ENCODE measurements around the gene BICD1. TPM values are rescaled to one million over a fixed set of nuclear protein-coding genes. Genes with fewer than 3 reads are reported as not detected.

BICD1 gene
- total and polyA plus RNA-seq, 9 donors, result 19.4 to 75.5 (median 60.2) TPM

DNA sequence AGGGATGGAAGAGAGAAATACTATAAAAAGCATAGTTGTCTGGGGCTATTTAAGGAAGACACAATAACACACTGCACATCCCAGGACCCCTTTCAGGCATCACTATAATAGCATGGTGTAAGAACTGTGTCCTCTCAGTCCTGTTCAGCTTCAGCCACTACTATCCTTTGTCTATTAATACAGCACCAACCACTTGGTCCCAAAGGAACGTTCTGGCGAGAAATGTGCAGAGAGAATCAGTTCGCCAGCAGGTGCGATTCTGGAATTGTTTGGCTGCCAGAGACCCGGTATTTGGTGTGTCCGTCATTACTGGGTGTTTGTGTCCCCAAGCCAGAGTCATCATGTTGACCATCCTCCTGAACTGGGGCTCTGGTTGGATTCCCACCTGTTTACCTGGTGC is 52.7 kb downstream of the BICD1 start:
- peaks cover 4% of the 10 kb centered on the region for H3K4me1 ChIP-seq (ENCODE audit: insufficient read depth)
- no peaks in the 10 kb centered on the region for H3K36me3 ChIP-seq
- DNase-seq, result no peak
- no peak for TF ChIP-seq EP300 (IDR thresholded peaks at IDR 0.05)
- TF ChIP-seq, protein P1, sequence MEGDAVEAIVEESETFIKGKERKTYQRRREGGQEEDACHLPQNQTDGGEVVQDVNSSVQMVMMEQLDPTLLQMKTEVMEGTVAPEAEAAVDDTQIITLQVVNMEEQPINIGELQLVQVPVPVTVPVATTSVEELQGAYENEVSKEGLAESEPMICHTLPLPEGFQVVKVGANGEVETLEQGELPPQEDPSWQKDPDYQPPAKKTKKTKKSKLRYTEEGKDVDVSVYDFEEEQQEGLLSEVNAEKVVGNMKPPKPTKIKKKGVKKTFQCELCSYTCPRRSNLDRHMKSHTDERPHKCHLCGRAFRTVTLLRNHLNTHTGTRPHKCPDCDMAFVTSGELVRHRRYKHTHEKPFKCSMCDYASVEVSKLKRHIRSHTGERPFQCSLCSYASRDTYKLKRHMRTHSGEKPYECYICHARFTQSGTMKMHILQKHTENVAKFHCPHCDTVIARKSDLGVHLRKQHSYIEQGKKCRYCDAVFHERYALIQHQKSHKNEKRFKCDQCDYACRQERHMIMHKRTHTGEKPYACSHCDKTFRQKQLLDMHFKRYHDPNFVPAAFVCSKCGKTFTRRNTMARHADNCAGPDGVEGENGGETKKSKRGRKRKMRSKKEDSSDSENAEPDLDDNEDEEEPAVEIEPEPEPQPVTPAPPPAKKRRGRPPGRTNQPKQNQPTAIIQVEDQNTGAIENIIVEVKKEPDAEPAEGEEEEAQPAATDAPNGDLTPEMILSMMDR (IDR thresholded peaks at IDR 0.05), result no peak
- TF ChIP-seq POLR2A (IDR thresholded peaks at IDR 0.05), result no peak
- H3K27me3 ChIP-seq, result no peaks in the 10 kb centered on the region
- H3K27ac ChIP-seq, result no peak overlapping the region
- intact Hi-C loops (cut with DNase I), result no loop called here
- no peak overlapping the region for H3K4me3 ChIP-seq
- WGBS, 3 donors, result 95 to 96% (median 96%) methylated on average over 6 of the region's 6 CpGs
- no peaks in the 10 kb centered on the region for H3K9me3 ChIP-seq

DNA sequence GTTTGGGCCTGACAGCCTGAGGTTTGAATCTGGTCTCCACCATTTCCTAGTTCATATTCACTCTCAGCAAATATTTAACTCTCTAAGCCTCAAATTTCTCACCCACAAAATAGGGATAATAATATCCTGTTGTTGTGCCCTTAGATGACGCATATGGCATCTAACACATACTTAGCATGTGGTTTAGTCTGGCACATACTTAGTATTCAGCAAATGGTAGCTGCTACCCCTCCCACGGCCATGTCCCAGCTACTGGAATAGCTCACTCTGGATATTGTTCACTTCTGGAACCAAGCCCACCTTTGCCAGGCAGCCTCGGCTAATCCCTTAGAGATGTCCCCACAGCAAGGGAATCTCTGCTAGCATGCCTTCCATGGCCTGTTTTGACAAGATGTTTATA is 53.3 kb downstream of the BICD1 start:
- no peak overlapping the region for H3K27ac ChIP-seq
- H3K4me3 ChIP-seq, result no peak overlapping the region
- H3K27me3 ChIP-seq, result no peaks in the 10 kb centered on the region
- no peak for DNase-seq
- 63 to 68% (median 68%) methylated on average over 3 of the region's 3 CpGs for WGBS, 3 donors
- TF ChIP-seq, protein P1 (IDR thresholded peaks at IDR 0.05), result no peak
- no peak for TF ChIP-seq POLR2A (IDR thresholded peaks at IDR 0.05)
- TF ChIP-seq EP300 (IDR thresholded peaks at IDR 0.05), result no peak
- H3K36me3 ChIP-seq, result no peaks in the 10 kb centered on the region
- intact Hi-C loops (cut with DNase I), result no loop called here
- no peaks in the 10 kb centered on the region for H3K9me3 ChIP-seq
- H3K4me1 ChIP-seq (ENCODE audit: insufficient read depth), result peaks cover 4% of the 10 kb centered on the region

DNA sequence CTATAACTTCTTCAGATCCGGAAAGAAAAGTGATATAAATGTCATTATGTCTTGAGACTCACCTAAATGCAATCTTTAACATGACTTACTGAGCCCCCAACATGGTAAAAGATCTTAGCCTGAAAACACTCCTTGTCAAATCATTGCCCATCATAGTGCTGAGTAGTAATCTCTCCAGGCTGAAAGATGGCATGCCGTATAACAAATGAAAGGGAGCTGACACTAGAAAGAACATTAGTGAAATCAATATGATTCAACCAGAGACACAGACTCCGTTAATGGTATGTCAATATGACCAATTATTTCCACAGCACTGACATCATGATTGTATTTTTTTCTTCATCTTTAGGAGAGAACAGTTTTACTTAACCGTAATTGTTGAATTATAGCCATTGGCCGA is 54.4 kb downstream of the BICD1 start:
- TF ChIP-seq EP300 (IDR thresholded peaks at IDR 0.05) (no peak), POLR2A (IDR thresholded peaks at IDR 0.05) (no peak)
- TF ChIP-seq, protein P1 (IDR thresholded peaks at IDR 0.05), result no peak
- no peak overlapping the region for H3K4me3 ChIP-seq
- WGBS, 3 donors, result 92 to 95% (median 92%) methylated on average over 5 of the region's 5 CpGs
- no peaks in the 10 kb centered on the region for H3K36me3 ChIP-seq
- no peak for DNase-seq
- H3K27ac ChIP-seq, result no peak overlapping the region
- peaks cover 4% of the 10 kb centered on the region for H3K4me1 ChIP-seq (ENCODE audit: insufficient read depth)
- intact Hi-C loops (cut with DNase I), result no loop called here
- no peaks in the 10 kb centered on the region for H3K9me3 ChIP-seq
- H3K27me3 ChIP-seq, result no peaks in the 10 kb centered on the region

DNA sequence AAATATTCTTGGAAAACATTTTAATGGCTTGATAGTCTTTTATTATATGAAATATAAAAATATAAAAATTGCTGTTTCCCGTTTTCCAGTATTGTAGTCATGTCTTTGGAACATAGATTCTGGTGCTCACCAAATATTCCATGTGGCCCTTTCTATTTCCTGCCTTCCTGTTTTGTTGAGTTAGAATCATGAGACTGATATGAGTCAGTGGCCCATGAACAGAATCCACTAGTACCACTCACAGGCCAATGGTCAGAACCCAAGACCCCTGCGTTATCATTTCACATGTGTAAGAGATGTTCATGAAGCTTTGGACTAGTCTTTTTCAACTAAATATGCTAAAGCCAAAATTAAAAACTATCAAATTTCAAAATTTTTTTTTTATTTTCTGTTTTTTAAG is 56.9 kb downstream of the BICD1 start:
- TF ChIP-seq POLR2A (IDR thresholded peaks at IDR 0.05), result no peak
- TF ChIP-seq, protein P1 (IDR thresholded peaks at IDR 0.05), result no peak
- TF ChIP-seq EP300 (IDR thresholded peaks at IDR 0.05), result no peak
- H3K4me3 ChIP-seq, result no peak overlapping the region
- intact Hi-C loops (cut with DNase I), result no loop called here
- peaks cover 6% of the 10 kb centered on the region for H3K4me1 ChIP-seq (ENCODE audit: insufficient read depth)
- H3K27ac ChIP-seq, result no peak overlapping the region
- H3K27me3 ChIP-seq, result no peaks in the 10 kb centered on the region
- 92 to 98% (median 95%) methylated on average over 2 of the region's 2 CpGs for WGBS, 3 donors
- no peaks in the 10 kb centered on the region for H3K36me3 ChIP-seq
- no peak for DNase-seq
- H3K9me3 ChIP-seq, result no peaks in the 10 kb centered on the region

DNA sequence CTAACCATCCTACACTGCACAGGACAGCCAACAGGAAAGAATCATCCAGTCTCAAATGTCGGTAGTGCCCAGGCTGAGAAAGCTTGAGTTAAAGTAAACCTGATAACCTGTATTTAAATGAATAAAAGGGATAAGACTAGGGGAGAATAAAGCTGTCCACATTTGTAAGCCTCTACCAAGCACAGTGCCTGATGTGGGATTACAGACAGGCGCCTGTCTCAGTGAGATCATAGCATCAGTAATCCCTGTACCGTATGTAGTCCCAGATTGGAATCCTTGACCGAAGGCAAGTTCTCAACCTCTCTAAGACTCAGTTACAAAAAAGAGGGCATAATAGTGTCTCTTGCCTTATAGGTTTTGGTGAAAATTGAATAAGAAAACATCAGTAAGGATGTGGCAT is 59.9 kb downstream of the BICD1 start:
- DNase-seq, result no peak
- TF ChIP-seq EP300 (IDR thresholded peaks at IDR 0.05) (no peak), POLR2A (IDR thresholded peaks at IDR 0.05) (no peak)
- TF ChIP-seq, protein P1 (IDR thresholded peaks at IDR 0.05), result no peak

More for the DNA sequence above, 59.9 kb downstream of the BICD1 start:
- Histone ChIP-seq H3K9me3 (no peaks in the 10 kb centered on the region), H3K27ac (no peak overlapping the region), H3K4me3 (no peak overlapping the region), H3K36me3 (no peaks in the 10 kb centered on the region), H3K4me1 (ENCODE audit: insufficient read depth) (peaks cover 4% of the 10 kb centered on the region), H3K27me3 (no peaks in the 10 kb centered on the region)
- intact Hi-C loops (cut with DNase I), result no loop called here
- 97 to 100% (median 100%) methylated on average over 4 of the region's 4 CpGs for WGBS, 3 donors

Measured in ovary (tissue), 9 donors.